HG03520 (cell line): ENCODE data around the gene CD5L.

Experiments used
- ATAC-seq: cut with Tn5 transposase; IDR thresholded peaks from one replicate; pipeline ENCODE4 v1.9.1; 2021; ENCODE audit warnings: mild to moderate bottlenecking, moderate library complexity; ENCODE audit not compliant: unreplicated experiment

CD5L gene

GRCh38 chr1:157819215-157819614 lies 22.4 kb downstream of the CD5L start:
- no peak for ATAC-seq

- ATAC-seq = no peak
Observed at GRCh38 chr1:157813269-157813668, 28.3 kb downstream of the CD5L start.

GRCh38 chr1:157806431-157807149 lies 35.0 kb downstream of the CD5L start:
- peak; percentile 85 for ATAC-seq

DNA sequence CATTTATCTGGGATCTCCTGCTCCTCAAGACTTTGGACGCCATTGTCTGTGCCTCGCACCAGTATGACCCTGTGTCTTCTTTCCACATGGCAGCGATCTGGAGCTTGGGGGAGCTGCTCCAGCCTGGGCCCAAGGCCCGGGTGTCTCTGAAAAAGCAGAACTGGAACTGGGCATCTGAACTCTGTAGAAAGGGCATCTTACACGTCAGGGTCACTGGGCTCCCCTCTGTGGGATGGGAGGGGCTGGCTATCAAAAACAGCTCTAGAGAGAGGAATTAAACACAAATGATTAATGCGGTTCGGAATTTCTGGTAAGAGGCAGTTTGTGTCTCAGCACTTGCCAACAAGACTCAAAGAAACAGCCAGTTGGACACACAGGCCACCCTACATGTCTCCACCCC lies 37.8 kb downstream of the CD5L start:
- ATAC-seq = no peak

- ATAC-seq = no peak
Observed at GRCh38 chr1:157799996-157800395, 41.6 kb downstream of the CD5L start.

DNA sequence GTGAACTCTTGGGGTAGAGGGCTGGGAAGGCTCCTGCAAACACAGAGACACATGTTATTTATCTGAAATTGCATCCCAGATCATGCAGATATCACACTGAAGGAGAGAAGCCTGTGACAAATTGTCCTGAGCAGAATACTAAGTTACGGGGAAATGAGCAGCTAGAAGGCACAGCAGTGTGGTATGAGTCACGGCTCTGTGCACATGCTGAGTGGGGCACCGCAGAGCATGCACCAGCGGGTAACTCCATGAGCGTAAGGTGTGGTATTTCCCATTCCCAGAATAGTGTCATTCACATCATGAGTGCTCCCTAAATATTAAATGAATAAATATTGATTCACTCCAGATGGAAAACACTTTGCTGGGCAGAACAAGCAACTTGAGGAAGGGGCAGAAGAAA lies 43.4 kb downstream of the CD5L start:
- ATAC-seq = no peak

- ATAC-seq = no peak
Observed at GRCh38 chr1:157785248-157785647, 56.4 kb downstream of the CD5L start.

GRCh38 chr1:157784801-157785200 lies 56.8 kb downstream of the CD5L start:
- no peak for ATAC-seq

GRCh38 chr1:157782931-157783330 lies 58.7 kb downstream of the CD5L start:
- no peak for ATAC-seq

DNA sequence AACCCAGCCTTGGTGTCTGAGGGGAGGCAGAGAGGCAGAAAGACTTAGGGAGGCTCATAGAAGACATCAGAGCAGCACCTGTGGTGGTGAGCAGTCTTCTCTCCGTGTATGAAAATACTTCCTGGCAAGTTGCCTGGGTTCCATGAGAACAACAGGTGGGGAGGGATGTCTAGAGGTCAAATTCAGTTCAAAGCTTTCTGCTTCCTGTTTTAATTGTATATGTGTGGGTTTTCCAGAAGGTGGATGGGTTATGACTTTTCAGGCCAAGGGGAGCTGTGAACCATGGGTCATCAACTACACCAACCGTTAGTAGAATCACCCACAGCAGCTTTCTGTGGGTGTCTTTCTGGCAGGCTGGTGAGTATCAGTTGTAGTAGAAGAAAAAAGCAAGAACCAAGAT lies 60.6 kb downstream of the CD5L start:
- no peak for ATAC-seq
